ENCODE data around the gene NFIX. TPM values are rescaled to one million over a fixed set of nuclear protein-coding genes. Genes with fewer than 3 reads are reported as not detected.

The NFIX gene
- total and polyA plus RNA-seq, 2 of the 13 experiments (the other 11 are each of a cell fraction or from before 2014, with no cell fraction given) = 3.4 to 5.4 TPM

DNA sequence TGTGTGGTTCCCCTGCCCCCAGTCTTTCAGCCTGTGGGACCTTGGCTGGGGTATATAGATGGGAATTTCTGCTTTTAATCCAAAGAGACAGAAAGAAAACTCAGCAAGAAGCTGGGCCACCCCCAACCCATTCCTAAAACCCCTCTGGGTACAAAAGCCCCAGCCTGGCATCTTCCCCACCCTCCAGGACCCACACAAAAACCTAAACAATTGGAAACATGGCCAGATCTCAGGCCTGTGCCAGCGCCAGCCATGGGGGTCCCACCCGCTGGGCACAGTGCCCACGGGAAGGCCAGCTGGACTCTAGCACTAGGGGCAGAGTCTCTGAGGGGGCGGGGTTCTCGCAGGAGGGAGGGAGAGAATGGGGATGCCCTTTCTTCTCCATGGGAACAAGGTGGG, 98.8 kb downstream of the NFIX start:
- TF ChIP-seq, protein P1, sequence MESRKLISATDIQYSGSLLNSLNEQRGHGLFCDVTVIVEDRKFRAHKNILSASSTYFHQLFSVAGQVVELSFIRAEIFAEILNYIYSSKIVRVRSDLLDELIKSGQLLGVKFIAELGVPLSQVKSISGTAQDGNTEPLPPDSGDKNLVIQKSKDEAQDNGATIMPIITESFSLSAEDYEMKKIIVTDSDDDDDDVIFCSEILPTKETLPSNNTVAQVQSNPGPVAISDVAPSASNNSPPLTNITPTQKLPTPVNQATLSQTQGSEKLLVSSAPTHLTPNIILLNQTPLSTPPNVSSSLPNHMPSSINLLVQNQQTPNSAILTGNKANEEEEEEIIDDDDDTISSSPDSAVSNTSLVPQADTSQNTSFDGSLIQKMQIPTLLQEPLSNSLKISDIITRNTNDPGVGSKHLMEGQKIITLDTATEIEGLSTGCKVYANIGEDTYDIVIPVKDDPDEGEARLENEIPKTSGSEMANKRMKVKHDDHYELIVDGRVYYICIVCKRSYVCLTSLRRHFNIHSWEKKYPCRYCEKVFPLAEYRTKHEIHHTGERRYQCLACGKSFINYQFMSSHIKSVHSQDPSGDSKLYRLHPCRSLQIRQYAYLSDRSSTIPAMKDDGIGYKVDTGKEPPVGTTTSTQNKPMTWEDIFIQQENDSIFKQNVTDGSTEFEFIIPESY (CRISPR knock-in tag; IDR thresholded peaks at IDR 0.05) = 0 out of 2 replicates have a peak, but pooled peaks have one; percentile 5
- TF ChIP-seq ZNF234 (CRISPR knock-in tag; conservative IDR thresholded peaks at IDR 0.05) = no peak
- 0 out of 2 replicates have a peak, but pooled peaks have one; percentile 11 for TF ChIP-seq ZFP37 (CRISPR knock-in tag; IDR thresholded peaks at IDR 0.05; ENCODE audit: borderline replicate concordance)
- TF ChIP-seq, protein P2, sequence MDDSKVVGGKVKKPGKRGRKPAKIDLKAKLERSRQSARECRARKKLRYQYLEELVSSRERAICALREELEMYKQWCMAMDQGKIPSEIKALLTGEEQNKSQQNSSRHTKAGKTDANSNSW (CRISPR knock-in tag; IDR thresholded peaks at IDR 0.05; ENCODE audit: borderline replicate concordance) = no peak
- TF ChIP-seq THAP11 (CRISPR knock-in tag; IDR thresholded peaks at IDR 0.05) = 0 out of 2 replicates have a peak, but pooled peaks have one; percentile 3
- TF ChIP-seq, protein P3, sequence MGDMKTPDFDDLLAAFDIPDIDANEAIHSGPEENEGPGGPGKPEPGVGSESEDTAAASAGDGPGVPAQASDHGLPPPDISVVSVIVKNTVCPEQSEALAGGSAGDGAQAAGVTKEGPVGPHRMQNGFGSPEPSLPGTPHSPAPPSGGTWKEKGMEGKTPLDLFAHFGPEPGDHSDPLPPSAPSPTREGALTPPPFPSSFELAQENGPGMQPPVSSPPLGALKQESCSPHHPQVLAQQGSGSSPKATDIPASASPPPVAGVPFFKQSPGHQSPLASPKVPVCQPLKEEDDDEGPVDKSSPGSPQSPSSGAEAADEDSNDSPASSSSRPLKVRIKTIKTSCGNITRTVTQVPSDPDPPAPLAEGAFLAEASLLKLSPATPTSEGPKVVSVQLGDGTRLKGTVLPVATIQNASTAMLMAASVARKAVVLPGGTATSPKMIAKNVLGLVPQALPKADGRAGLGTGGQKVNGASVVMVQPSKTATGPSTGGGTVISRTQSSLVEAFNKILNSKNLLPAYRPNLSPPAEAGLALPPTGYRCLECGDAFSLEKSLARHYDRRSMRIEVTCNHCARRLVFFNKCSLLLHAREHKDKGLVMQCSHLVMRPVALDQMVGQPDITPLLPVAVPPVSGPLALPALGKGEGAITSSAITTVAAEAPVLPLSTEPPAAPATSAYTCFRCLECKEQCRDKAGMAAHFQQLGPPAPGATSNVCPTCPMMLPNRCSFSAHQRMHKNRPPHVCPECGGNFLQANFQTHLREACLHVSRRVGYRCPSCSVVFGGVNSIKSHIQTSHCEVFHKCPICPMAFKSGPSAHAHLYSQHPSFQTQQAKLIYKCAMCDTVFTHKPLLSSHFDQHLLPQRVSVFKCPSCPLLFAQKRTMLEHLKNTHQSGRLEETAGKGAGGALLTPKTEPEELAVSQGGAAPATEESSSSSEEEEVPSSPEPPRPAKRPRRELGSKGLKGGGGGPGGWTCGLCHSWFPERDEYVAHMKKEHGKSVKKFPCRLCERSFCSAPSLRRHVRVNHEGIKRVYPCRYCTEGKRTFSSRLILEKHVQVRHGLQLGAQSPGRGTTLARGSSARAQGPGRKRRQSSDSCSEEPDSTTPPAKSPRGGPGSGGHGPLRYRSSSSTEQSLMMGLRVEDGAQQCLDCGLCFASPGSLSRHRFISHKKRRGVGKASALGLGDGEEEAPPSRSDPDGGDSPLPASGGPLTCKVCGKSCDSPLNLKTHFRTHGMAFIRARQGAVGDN (CRISPR knock-in tag; IDR thresholded peaks at IDR 0.05) = peak; percentile 11; the same call in 1 of the 2 replicates
- peak; percentile 82; the same call in 1 of the 2 replicates for TF ChIP-seq HNRNPL (IDR thresholded peaks at IDR 0.05; ENCODE audit: low read depth, low read length)
- peaks cover 50% of the 10 kb centered on the region for H3K4me1 ChIP-seq (ENCODE audit: insufficient read depth, low read length)
- DNase-seq (ENCODE audit: low spot score) (no peak), ATAC-seq (no peak), FAIRE-seq (no peak)
- H3K4me2 ChIP-seq (ENCODE audit: low read depth, low read length) = no peak overlapping the region
- H3K36me3 ChIP-seq (replicated peaks in 1 of 2; ENCODE audit: control insufficient read depth in 1 of 2, insufficient read depth in 2 of 2, low read length in 2 of 2) = peaks cover 0 to 2% of the 10 kb centered on the region in 2 experiments; a peak in 2 of 5 replicates
- no peaks in the 10 kb centered on the region for H3K27me3 ChIP-seq (ENCODE audit: control insufficient read depth in 1 of 2, insufficient read depth in 2 of 2, low read length in 2 of 2)
- H3K9me3 ChIP-seq (ENCODE audit: low read length) = no peaks in the 10 kb centered on the region
- no TSS peak for BruUV-seq (replicated peaks)
- H3K79me2 ChIP-seq (ENCODE audit: insufficient read depth, low read length) = no peaks in the 10 kb centered on the region
- in situ Hi-C loops (cut with HindIII; ENCODE audit: extremely low pct_ligation_motif_present, low pct_unique_long_range_greater_than_20kb) = loop anchor here (5.0 kb wide), 2 partner anchors 62 to 117 kb away; no protein-coding TSS in a partner anchor
- intact Hi-C loops (cut with micrococcal nuclease; ENCODE audit: unreplicated experiment) = no loop called here
- H2AFZ ChIP-seq (ENCODE audit: low read length) = no peak overlapping the region
- H3K27ac ChIP-seq (ENCODE audit: extremely low read length, insufficient read depth, low read length) = no peak overlapping the region
- no peaks in the 10 kb centered on the region; the same call in 1 of the 2 replicates for H4K20me1 ChIP-seq (ENCODE audit: insufficient read depth, low read length)
- no peak overlapping the region for H3K4me3 ChIP-seq (replicated peaks in 1 of 3; ENCODE audit: insufficient read depth in 1 of 3, low read depth in 2 of 3, low read length in 3 of 3)
- WGBS (ENCODE audit: low lambda C conversion rate) = 89% methylated on average over 3 of the region's 5 CpGs
- ChIA-PET POLR2A (interaction anchor here (1.0 to 1.8 kb wide), 5 partner anchors 34 to 117 kb away, joined by 3 to 7 read pairs (median 4); no protein-coding TSS in a partner anchor), CTCF (ENCODE audit: low intra/inter-chr PET ratio, low total read pairs) (interaction anchor here (1.7 to 2.6 kb wide), 3 partner anchors 111 to 129 kb away, joined by 11 to 44 read pairs (median 18); no protein-coding TSS in a partner anchor)
- H3K9ac ChIP-seq (ENCODE audit: insufficient read depth, low read depth, low read length) = no peak overlapping the region
